ENCODE data around the gene LPP. TPM values are rescaled to one million over a fixed set of nuclear protein-coding genes. Genes with fewer than 3 reads are reported as not detected.

The LPP gene
- total and polyA plus RNA-seq, 2 of the 4 experiments (the other 2 are of a cell fraction): 16.0 to 130 TPM

DNA sequence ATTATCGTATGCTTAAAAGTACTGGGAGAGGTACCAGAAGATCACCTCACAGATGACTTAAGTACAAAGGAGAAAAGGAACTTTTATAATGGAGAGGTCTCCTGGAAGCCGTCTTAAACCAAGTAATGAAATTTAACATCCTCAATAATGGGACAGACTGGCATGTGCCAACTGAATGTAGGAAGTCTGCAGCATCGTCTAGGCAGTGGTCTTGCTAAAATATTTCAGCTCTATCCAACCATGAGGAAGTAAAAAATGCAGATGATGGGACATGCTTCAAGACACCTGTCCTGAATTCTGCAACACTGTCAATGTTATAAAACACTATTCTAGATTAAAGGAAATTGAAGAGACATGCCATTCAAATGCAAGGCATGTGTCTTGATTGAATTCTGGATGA lies 559.0 kb downstream of the LPP start (continued):
- TF ChIP-seq, protein P1, sequence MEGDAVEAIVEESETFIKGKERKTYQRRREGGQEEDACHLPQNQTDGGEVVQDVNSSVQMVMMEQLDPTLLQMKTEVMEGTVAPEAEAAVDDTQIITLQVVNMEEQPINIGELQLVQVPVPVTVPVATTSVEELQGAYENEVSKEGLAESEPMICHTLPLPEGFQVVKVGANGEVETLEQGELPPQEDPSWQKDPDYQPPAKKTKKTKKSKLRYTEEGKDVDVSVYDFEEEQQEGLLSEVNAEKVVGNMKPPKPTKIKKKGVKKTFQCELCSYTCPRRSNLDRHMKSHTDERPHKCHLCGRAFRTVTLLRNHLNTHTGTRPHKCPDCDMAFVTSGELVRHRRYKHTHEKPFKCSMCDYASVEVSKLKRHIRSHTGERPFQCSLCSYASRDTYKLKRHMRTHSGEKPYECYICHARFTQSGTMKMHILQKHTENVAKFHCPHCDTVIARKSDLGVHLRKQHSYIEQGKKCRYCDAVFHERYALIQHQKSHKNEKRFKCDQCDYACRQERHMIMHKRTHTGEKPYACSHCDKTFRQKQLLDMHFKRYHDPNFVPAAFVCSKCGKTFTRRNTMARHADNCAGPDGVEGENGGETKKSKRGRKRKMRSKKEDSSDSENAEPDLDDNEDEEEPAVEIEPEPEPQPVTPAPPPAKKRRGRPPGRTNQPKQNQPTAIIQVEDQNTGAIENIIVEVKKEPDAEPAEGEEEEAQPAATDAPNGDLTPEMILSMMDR (conservative IDR thresholded peaks at IDR 0.05; ENCODE audit: low read depth, low read length): no peak
- TF ChIP-seq MAFK (IDR thresholded peaks at IDR 0.05; ENCODE audit: low read depth, low read length) (no peak), ELK1 (IDR thresholded peaks at IDR 0.05; ENCODE audit: borderline replicate concordance, low read depth, low read length) (no peak)
